ENCODE data around the gene PLAU. TPM values are rescaled to one million over a fixed set of nuclear protein-coding genes. Genes with fewer than 3 reads are reported as not detected.
"Not testable (repeated sequence)": the region's sequence is repeated elsewhere in the genome, so short reads cannot be mapped to it uniquely, and the experiment has no call there.

Gene PLAU
- total RNA-seq, 1 donor from 2014 or later = 19.5 TPM

DNA sequence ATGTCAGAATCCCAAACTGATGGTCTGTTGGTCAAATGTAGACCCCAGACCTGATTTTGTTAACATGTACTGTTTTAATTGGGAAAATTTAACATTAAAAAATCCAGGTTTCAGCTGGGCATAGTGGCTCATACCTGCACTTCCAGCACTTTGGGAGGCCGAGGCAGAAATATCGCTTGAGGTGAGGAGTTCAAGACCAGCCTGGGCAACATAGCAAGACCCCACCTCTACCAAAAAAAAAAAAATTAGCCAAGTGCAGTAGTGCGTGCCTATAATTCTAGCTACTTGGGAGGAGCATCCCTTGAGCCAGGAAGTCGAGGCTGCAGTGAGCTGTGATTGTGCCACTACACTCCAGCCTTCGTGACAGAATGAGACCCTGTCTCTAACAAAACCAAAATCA, 20.7 kb upstream of the PLAU start:
- no peak overlapping the region for H3K4me3 Mint-ChIP-seq (ENCODE audit: unreplicated experiment)
- no peak for DNase-seq (ENCODE audit: low spot score)
- H3K36me3 Mint-ChIP-seq (ENCODE audit: low read depth, unreplicated experiment) = no peaks in the 10 kb centered on the region
- H3K27me3 Mint-ChIP-seq (ENCODE audit: unreplicated experiment) = peaks cover 2% of the 10 kb centered on the region
- no peak overlapping the region for H3K27ac Mint-ChIP-seq (ENCODE audit: unreplicated experiment)
- peaks cover 15% of the 10 kb centered on the region for H3K4me1 Mint-ChIP-seq (ENCODE audit: unreplicated experiment)
- TF ChIP-seq, protein P1, sequence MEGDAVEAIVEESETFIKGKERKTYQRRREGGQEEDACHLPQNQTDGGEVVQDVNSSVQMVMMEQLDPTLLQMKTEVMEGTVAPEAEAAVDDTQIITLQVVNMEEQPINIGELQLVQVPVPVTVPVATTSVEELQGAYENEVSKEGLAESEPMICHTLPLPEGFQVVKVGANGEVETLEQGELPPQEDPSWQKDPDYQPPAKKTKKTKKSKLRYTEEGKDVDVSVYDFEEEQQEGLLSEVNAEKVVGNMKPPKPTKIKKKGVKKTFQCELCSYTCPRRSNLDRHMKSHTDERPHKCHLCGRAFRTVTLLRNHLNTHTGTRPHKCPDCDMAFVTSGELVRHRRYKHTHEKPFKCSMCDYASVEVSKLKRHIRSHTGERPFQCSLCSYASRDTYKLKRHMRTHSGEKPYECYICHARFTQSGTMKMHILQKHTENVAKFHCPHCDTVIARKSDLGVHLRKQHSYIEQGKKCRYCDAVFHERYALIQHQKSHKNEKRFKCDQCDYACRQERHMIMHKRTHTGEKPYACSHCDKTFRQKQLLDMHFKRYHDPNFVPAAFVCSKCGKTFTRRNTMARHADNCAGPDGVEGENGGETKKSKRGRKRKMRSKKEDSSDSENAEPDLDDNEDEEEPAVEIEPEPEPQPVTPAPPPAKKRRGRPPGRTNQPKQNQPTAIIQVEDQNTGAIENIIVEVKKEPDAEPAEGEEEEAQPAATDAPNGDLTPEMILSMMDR (IDR thresholded peaks at IDR 0.05; ENCODE audit: unreplicated experiment) = no peak
- no peaks in the 10 kb centered on the region for H3K9me3 Mint-ChIP-seq (ENCODE audit: unreplicated experiment)

DNA sequence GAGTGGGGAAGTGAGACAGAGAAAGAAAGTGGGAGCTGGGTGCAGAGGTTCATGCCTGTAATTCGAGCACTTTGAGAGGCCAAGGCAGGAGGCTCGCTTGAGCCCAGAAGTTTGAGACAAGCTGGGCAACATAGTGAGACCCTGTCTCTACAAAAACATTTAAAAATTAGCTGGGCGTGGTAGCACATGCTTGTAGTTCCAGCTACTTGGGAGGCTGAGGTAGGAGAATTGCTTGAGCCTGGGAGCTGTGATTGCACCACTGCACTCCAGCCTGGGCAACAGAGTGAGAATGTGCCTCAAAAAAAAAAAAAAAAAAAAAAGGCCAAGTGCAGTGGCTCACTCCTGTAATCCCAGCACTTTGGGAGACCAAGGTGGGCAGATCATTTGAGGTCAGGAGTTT, 20.1 kb upstream of the PLAU start:
- not testable (repeated sequence) for DNase-seq (ENCODE audit: low spot score); H3K27me3 Mint-ChIP-seq (ENCODE audit: unreplicated experiment); H3K27ac Mint-ChIP-seq (ENCODE audit: unreplicated experiment); H3K9me3 Mint-ChIP-seq (ENCODE audit: unreplicated experiment); H3K36me3 Mint-ChIP-seq (ENCODE audit: low read depth, unreplicated experiment); H3K4me3 Mint-ChIP-seq (ENCODE audit: unreplicated experiment)
- H3K4me1 Mint-ChIP-seq (ENCODE audit: unreplicated experiment) = peaks cover 15% of the 10 kb centered on the region

DNA sequence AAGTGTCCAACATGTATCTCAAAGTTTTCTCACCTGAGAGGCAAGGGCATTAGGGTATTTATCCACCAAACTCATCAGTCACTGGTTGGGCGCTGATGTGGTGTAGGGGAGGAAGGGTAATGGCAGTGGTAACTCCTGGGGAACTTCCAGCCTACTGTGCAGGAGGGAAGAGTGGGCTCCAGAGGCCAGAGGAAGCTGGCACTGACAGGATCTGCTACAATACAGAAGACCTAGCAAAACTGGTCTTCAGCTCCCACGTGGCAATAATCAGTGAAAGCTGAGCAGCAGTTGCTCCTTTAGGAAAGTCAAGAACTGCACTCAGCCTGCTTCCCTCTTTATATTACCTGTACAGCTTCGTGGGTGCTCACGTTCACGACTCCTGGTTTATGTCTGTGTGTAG, 19.4 kb upstream of the PLAU start:
- H3K27ac Mint-ChIP-seq (ENCODE audit: unreplicated experiment) = no peak overlapping the region
- TF ChIP-seq, protein P1 (IDR thresholded peaks at IDR 0.05; ENCODE audit: unreplicated experiment) = no peak
- H3K9me3 Mint-ChIP-seq (ENCODE audit: unreplicated experiment) = no peaks in the 10 kb centered on the region
- peaks cover 2% of the 10 kb centered on the region for H3K27me3 Mint-ChIP-seq (ENCODE audit: unreplicated experiment)
- H3K4me3 Mint-ChIP-seq (ENCODE audit: unreplicated experiment) = no peak overlapping the region
- H3K4me1 Mint-ChIP-seq (ENCODE audit: unreplicated experiment) = peaks cover 8% of the 10 kb centered on the region
- no peak for DNase-seq (ENCODE audit: low spot score)
- no peaks in the 10 kb centered on the region for H3K36me3 Mint-ChIP-seq (ENCODE audit: low read depth, unreplicated experiment)

DNA sequence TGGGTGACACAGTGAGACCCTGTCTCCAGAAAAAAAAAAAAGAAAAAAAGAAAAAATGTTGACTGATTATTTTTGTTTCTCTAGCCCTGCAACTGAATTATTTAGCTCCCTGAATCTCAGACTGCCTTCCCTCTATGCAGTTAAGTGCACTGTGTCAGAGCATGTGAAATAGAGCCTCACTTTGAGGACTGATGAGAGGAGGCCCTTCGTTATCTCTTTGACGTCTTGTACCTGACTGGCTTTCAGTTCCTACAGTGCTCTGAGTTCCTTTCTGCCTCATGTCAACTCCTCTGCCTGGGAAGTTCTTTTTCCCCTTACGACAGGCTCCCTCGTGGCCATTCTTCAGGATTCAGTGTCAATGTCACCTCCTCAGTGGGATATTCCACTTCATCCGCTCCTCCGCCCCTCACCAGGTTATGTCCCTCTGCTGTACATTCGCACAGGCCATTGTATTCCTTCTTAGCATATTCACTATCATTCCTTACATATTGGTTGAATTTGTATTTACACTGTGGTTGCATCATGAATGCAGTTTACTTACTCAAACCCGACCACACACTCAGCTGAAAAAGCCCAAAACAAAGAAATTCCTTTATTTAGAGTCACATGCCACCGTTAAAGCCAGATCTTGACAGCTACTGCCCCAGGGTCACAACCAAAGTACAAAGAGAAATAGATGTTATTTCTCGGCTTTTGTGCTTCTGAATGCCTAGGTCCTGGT, 18.5 kb upstream of the PLAU start:
- no peaks in the 10 kb centered on the region for H3K4me1 Mint-ChIP-seq (ENCODE audit: unreplicated experiment)
- no peak overlapping the region for H3K27ac Mint-ChIP-seq (ENCODE audit: unreplicated experiment)

DNA sequence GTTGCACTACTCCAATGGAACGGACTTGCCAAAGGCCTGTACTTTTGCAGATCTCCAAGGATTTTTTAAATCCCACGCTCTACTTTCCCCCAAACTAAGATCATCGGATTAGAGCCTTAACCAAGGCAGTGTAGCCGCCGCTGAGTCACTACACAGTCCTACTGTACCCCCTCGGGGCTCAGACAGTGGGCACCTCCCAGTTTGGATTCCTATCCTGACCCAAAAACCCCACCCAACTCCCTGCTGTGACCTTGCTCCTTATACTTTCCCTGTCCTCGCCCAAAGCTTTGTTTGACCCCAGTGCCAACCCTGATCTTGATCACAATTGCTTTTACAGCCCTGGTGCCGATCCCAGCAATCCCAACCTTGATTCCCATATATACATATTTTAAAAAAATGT, 17.5 kb upstream of the PLAU start:
- no peaks in the 10 kb centered on the region for H3K4me1 Mint-ChIP-seq (ENCODE audit: unreplicated experiment)
- H3K27ac Mint-ChIP-seq (ENCODE audit: unreplicated experiment) = no peak overlapping the region
- H3K4me3 Mint-ChIP-seq (ENCODE audit: unreplicated experiment) = no peak overlapping the region
- no peaks in the 10 kb centered on the region for H3K36me3 Mint-ChIP-seq (ENCODE audit: low read depth, unreplicated experiment)
- no peak for DNase-seq (ENCODE audit: low spot score)
- H3K27me3 Mint-ChIP-seq (ENCODE audit: unreplicated experiment) = peaks cover 2% of the 10 kb centered on the region
- TF ChIP-seq, protein P1 (IDR thresholded peaks at IDR 0.05; ENCODE audit: unreplicated experiment) = no peak
- H3K9me3 Mint-ChIP-seq (ENCODE audit: unreplicated experiment) = no peaks in the 10 kb centered on the region

More for the DNA sequence above, 18.5 kb upstream of the PLAU start:
- TF ChIP-seq, protein P1 (IDR thresholded peaks at IDR 0.05; ENCODE audit: unreplicated experiment) = no peak
- no peak overlapping the region for H3K4me3 Mint-ChIP-seq (ENCODE audit: unreplicated experiment)
- peaks cover 2% of the 10 kb centered on the region for H3K27me3 Mint-ChIP-seq (ENCODE audit: unreplicated experiment)
- H3K36me3 Mint-ChIP-seq (ENCODE audit: low read depth, unreplicated experiment) = no peaks in the 10 kb centered on the region
- H3K9me3 Mint-ChIP-seq (ENCODE audit: unreplicated experiment) = no peaks in the 10 kb centered on the region
- DNase-seq (ENCODE audit: low spot score) = no peak

Data from endothelial cell (in vitro differentiated cells).